Natural killer cell (primary cell): Measurements from ENCODE around the gene EMC8. TPM values are rescaled to one million over a fixed set of nuclear protein-coding genes. Genes with fewer than 3 reads are reported as not detected.

ENCODE experiments used
- ATAC-seq, 3 donors: fragments of 150-1000 bp in 2 of 3; fragments of 200-7000 bp in 1 of 3; cut with Tn5 transposase; 1 replicate in 1 of 3; 2 replicates in 2 of 3; pipeline ENCODE4 v1.10.0; 2021; ENCODE audit warnings: mild to moderate bottlenecking in 2 of 3, moderate library complexity in 2 of 3
- DNase-seq, 2 donors: peaks; one replicate each; pipeline versions ENCODE4 v3.0.0 to v3.0.0-alpha.2; 2013 to 2021; ENCODE audit warnings: mixed read lengths in 1 of 2
- H3K27ac ChIP-seq: one replicate; pipeline ENCODE4 v1.5.1; 2013; ENCODE audit warnings: mild to moderate bottlenecking, low read length
- H3K27me3 ChIP-seq: one replicate; pipeline ENCODE4 v1.6.1; 2013; ENCODE audit warnings: low read length; ENCODE audit not compliant: control insufficient read depth, insufficient read depth
- H3K36me3 ChIP-seq: one replicate; pipeline ENCODE4 v1.6.1; 2013; ENCODE audit warnings: low read length; ENCODE audit not compliant: control insufficient read depth, insufficient read depth
- H3K4me1 ChIP-seq: one replicate; pipeline ENCODE4 v1.6.1; 2013; ENCODE audit warnings: low read length; ENCODE audit not compliant: control insufficient read depth, insufficient read depth
- H3K4me3 ChIP-seq: one replicate; pipeline ENCODE4 v1.5.1; 2013; ENCODE audit warnings: low read length
- H3K9me3 ChIP-seq: one replicate; pipeline ENCODE4 v1.6.1; 2013; ENCODE audit warnings: low read length; ENCODE audit not compliant: control insufficient read depth, insufficient read depth
- H3K27ac Mint-ChIP-seq, 2 donors: one replicate each; pipeline ENCODE4 v1.8.0; 2022; ENCODE audit warnings: mild to moderate bottlenecking in 2 of 2, mixed read lengths in 2 of 2, moderate library complexity in 1 of 2
- H3K27me3 Mint-ChIP-seq, 2 donors: one replicate each; pipeline ENCODE4 v1.8.0; 2022; ENCODE audit warnings: low read depth in 2 of 2, mixed read lengths in 2 of 2
- H3K36me3 Mint-ChIP-seq: one replicate; pipeline ENCODE4 v1.8.0; 2022; ENCODE audit warnings: mixed read lengths
- H3K4me1 Mint-ChIP-seq, 2 donors: one replicate each; pipeline ENCODE4 v1.8.0; 2022; ENCODE audit warnings: mixed read lengths in 2 of 2
- H3K4me3 Mint-ChIP-seq: one replicate; pipeline ENCODE4 v1.8.0; 2022; ENCODE audit warnings: mild to moderate bottlenecking, moderate library complexity, mixed read lengths
- H3K9me3 Mint-ChIP-seq, 2 donors: one replicate each; pipeline ENCODE4 v1.8.0; 2022; ENCODE audit warnings: mixed read lengths in 2 of 2
- CTCF ChIP-seq: fragments of 200-600 bp; IDR thresholded peaks from one replicate; pipeline ENCODE4 v1.8.0; 2022; ENCODE audit warnings: antibody characterized with exemption
- WGBS: methylation state at CpG from one replicate; pipeline ENCODE4 v1.1.7; 2013; ENCODE audit warnings: missing lambda C conversion rate; ENCODE audit not compliant: insufficient coverage; 5-methylcytosine and 5-hydroxymethylcytosine counted together
- intact Hi-C: fragments of 100-400 bp; cut with micrococcal nuclease; formaldehyde crosslinking; loops from one replicate; pipeline ENCODE4 v1.14.2; 2022
- total RNA-seq, 4 donors: library from RNA; stranded (reverse); fragments of 120-200 nt in 1 of 4; gene quantifications; one replicate each; pipeline versions ENCODE4 v1.2.3 to v1.2.4, GENCODE V29; 2013 to 2022

EMC8 gene
- total RNA-seq, 3 donors from 2014 or later (not counting 1 experiment from before 2014, with no cell fraction given), result 21.2 to 26.4 (median 24.1) TPM

GRCh38 chr16:85833219-85833920 lies 34.0 kb upstream of the EMC8 start:
- Histone ChIP-seq H3K4me1 (peaks cover 26% of the 10 kb centered on the region), H3K4me3 (no peak overlapping the region), H3K27me3 (no peaks in the 10 kb centered on the region), H3K27ac (no peak overlapping the region), H3K9me3 (no peaks in the 10 kb centered on the region), H3K36me3 (no peaks in the 10 kb centered on the region)
- peaks cover 13 to 19% of the 10 kb centered on the region in 2 donors for H3K4me1 Mint-ChIP-seq
- H3K9me3 Mint-ChIP-seq, result no peaks in the 10 kb centered on the region
- no peak overlapping the region for H3K4me3 Mint-ChIP-seq
- 70% methylated on average over 22 of the region's 22 CpGs for WGBS
- DNase-seq (no peak), ATAC-seq (no peak)
- peaks cover 35 to 42% of the 10 kb centered on the region in 2 donors for H3K27me3 Mint-ChIP-seq
- H3K36me3 Mint-ChIP-seq, result no peaks in the 10 kb centered on the region
- intact Hi-C loops, result no loop called here
- H3K27ac Mint-ChIP-seq, result peak overlapping the region in 1 of 2 donors; percentile 52
- TF ChIP-seq CTCF, result no peak

GRCh38 chr16:85832570-85833218 lies 33.4 kb upstream of the EMC8 start:
- Mint-ChIP-seq H3K36me3 (no peaks in the 10 kb centered on the region), H3K9me3 (no peaks in the 10 kb centered on the region), H3K4me3 (no peak overlapping the region), H3K27me3 (peaks cover 35 to 42% of the 10 kb centered on the region in 2 donors), H3K4me1 (peaks cover 13 to 19% of the 10 kb centered on the region in 2 donors), H3K27ac (no peak overlapping the region)
- Histone ChIP-seq H3K4me3 (no peak overlapping the region), H3K27me3 (no peaks in the 10 kb centered on the region), H3K9me3 (no peaks in the 10 kb centered on the region), H3K4me1 (peaks cover 26% of the 10 kb centered on the region), H3K27ac (no peak overlapping the region), H3K36me3 (no peaks in the 10 kb centered on the region)
- intact Hi-C loops, result no loop called here
- ATAC-seq (no peak), DNase-seq (no peak)
- no peak for TF ChIP-seq CTCF
- 76% methylated on average over 21 of the region's 21 CpGs for WGBS

GRCh38 chr16:85830821-85831220 lies 31.5 kb upstream of the EMC8 start:
- H3K27me3 ChIP-seq, result no peaks in the 10 kb centered on the region
- no peak overlapping the region for H3K27ac ChIP-seq
- H3K4me3 Mint-ChIP-seq, result no peak overlapping the region
- no peaks in the 10 kb centered on the region for H3K9me3 Mint-ChIP-seq
- H3K4me3 ChIP-seq, result no peak overlapping the region
- no peak overlapping the region for H3K27ac Mint-ChIP-seq
- H3K27me3 Mint-ChIP-seq, result peaks cover 23 to 38% of the 10 kb centered on the region in 2 donors
- H3K4me1 Mint-ChIP-seq, result peaks cover 13 to 19% of the 10 kb centered on the region in 2 donors
- ATAC-seq (no peak), DNase-seq (no peak)
- intact Hi-C loops, result no loop called here
- no peaks in the 10 kb centered on the region for H3K36me3 ChIP-seq
- no peaks in the 10 kb centered on the region for H3K9me3 ChIP-seq
- H3K4me1 ChIP-seq, result peaks cover 26% of the 10 kb centered on the region
- WGBS, result 86% methylated on average over 7 of the region's 9 CpGs
- TF ChIP-seq CTCF, result no peak
- no peaks in the 10 kb centered on the region for H3K36me3 Mint-ChIP-seq
